ENCODE data around the gene FIGNL1. TPM values are rescaled to one million over a fixed set of nuclear protein-coding genes. Genes with fewer than 3 reads are reported as not detected.

Gene FIGNL1
- total RNA-seq, 1 donor from 2014 or later = 11.1 TPM

DNA sequence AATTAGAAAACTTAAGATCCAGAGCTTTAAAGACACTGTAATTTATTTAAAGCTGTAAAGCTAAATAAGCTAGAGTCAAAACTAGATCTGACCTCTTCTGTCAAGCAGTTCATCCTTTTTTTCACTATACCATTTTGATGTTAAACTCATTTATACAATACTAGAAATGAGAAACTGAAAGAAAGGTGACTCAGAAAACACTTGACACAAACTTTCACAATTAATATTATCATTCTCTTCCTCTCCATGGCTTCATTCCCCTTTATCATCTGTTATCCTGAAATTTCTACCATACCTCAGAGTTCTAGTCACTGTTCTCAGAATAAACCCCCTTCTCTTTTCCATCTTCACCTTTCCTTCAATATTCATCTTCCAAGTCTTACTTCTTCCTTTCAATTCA lies 1.3 kb downstream of the FIGNL1 start:
- H3K27me3 Mint-ChIP-seq (ENCODE audit: unreplicated experiment) = no peaks in the 10 kb centered on the region
- no peaks in the 10 kb centered on the region for H3K9me3 Mint-ChIP-seq (ENCODE audit: unreplicated experiment)
- no peaks in the 10 kb centered on the region for H3K36me3 Mint-ChIP-seq (ENCODE audit: unreplicated experiment)
- TF ChIP-seq, protein P1, sequence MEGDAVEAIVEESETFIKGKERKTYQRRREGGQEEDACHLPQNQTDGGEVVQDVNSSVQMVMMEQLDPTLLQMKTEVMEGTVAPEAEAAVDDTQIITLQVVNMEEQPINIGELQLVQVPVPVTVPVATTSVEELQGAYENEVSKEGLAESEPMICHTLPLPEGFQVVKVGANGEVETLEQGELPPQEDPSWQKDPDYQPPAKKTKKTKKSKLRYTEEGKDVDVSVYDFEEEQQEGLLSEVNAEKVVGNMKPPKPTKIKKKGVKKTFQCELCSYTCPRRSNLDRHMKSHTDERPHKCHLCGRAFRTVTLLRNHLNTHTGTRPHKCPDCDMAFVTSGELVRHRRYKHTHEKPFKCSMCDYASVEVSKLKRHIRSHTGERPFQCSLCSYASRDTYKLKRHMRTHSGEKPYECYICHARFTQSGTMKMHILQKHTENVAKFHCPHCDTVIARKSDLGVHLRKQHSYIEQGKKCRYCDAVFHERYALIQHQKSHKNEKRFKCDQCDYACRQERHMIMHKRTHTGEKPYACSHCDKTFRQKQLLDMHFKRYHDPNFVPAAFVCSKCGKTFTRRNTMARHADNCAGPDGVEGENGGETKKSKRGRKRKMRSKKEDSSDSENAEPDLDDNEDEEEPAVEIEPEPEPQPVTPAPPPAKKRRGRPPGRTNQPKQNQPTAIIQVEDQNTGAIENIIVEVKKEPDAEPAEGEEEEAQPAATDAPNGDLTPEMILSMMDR (IDR thresholded peaks at IDR 0.05; ENCODE audit: partially characterized antibody, unreplicated experiment) = no peak
- DNase-seq = no peak
- no peak overlapping the region for H3K4me3 Mint-ChIP-seq (ENCODE audit: unreplicated experiment)
- peaks cover 4% of the 10 kb centered on the region for H3K4me1 Mint-ChIP-seq (ENCODE audit: low read depth, unreplicated experiment)
- H3K27ac Mint-ChIP-seq (ENCODE audit: unreplicated experiment) = no peak overlapping the region

- no peaks in the 10 kb centered on the region for H3K9me3 Mint-ChIP-seq (ENCODE audit: unreplicated experiment)
- H3K36me3 Mint-ChIP-seq (ENCODE audit: unreplicated experiment) = no peaks in the 10 kb centered on the region
- H3K4me1 Mint-ChIP-seq (ENCODE audit: low read depth, unreplicated experiment) = peaks cover 4% of the 10 kb centered on the region
- no peaks in the 10 kb centered on the region for H3K27me3 Mint-ChIP-seq (ENCODE audit: unreplicated experiment)
- no peak for DNase-seq
- TF ChIP-seq, protein P1 (IDR thresholded peaks at IDR 0.05; ENCODE audit: partially characterized antibody, unreplicated experiment) = no peak
- no peak overlapping the region for H3K4me3 Mint-ChIP-seq (ENCODE audit: unreplicated experiment)
- H3K27ac Mint-ChIP-seq (ENCODE audit: unreplicated experiment) = no peak overlapping the region
Observed at GRCh38 chr7:50446542-50446960, 3.6 kb downstream of the FIGNL1 start.

- H3K4me3 Mint-ChIP-seq (ENCODE audit: unreplicated experiment) = no peak overlapping the region
- H3K27me3 Mint-ChIP-seq (ENCODE audit: unreplicated experiment) = no peaks in the 10 kb centered on the region
- H3K9me3 Mint-ChIP-seq (ENCODE audit: unreplicated experiment) = peaks cover 2% of the 10 kb centered on the region
- H3K36me3 Mint-ChIP-seq (ENCODE audit: unreplicated experiment) = no peaks in the 10 kb centered on the region
- no peaks in the 10 kb centered on the region for H3K4me1 Mint-ChIP-seq (ENCODE audit: low read depth, unreplicated experiment)
- TF ChIP-seq, protein P1 (IDR thresholded peaks at IDR 0.05; ENCODE audit: partially characterized antibody, unreplicated experiment) = no peak
- H3K27ac Mint-ChIP-seq (ENCODE audit: unreplicated experiment) = no peak overlapping the region
- no peak for DNase-seq
Observed at GRCh38 chr7:50436133-50436806, 13.9 kb downstream of the FIGNL1 start.

- DNase-seq = no peak
- no peaks in the 10 kb centered on the region for H3K36me3 Mint-ChIP-seq (ENCODE audit: unreplicated experiment)
- no peaks in the 10 kb centered on the region for H3K4me1 Mint-ChIP-seq (ENCODE audit: low read depth, unreplicated experiment)
- no peaks in the 10 kb centered on the region for H3K9me3 Mint-ChIP-seq (ENCODE audit: unreplicated experiment)
- H3K4me3 Mint-ChIP-seq (ENCODE audit: unreplicated experiment) = no peak overlapping the region
- H3K27ac Mint-ChIP-seq (ENCODE audit: unreplicated experiment) = no peak overlapping the region
- TF ChIP-seq, protein P1 (IDR thresholded peaks at IDR 0.05; ENCODE audit: partially characterized antibody, unreplicated experiment) = no peak
- no peaks in the 10 kb centered on the region for H3K27me3 Mint-ChIP-seq (ENCODE audit: unreplicated experiment)
Observed at GRCh38 chr7:50431722-50432305, 18.3 kb downstream of the FIGNL1 start.

- Mint-ChIP-seq H3K9me3 (ENCODE audit: unreplicated experiment) (no peaks in the 10 kb centered on the region), H3K4me1 (ENCODE audit: low read depth, unreplicated experiment) (no peaks in the 10 kb centered on the region), H3K27me3 (ENCODE audit: unreplicated experiment) (no peaks in the 10 kb centered on the region), H3K27ac (ENCODE audit: unreplicated experiment) (no peak overlapping the region), H3K4me3 (ENCODE audit: unreplicated experiment) (no peak overlapping the region), H3K36me3 (ENCODE audit: unreplicated experiment) (no peaks in the 10 kb centered on the region)
- TF ChIP-seq, protein P1 (IDR thresholded peaks at IDR 0.05; ENCODE audit: partially characterized antibody, unreplicated experiment) = no peak
- no peak for DNase-seq
Observed at GRCh38 chr7:50431316-50431715, 18.8 kb downstream of the FIGNL1 start.

Data from glutamatergic neuron (in vitro differentiated cells).